Caco-2 (cell line): ENCODE data around the gene KIF13A. TPM values are rescaled to one million over a fixed set of nuclear protein-coding genes. Genes with fewer than 3 reads are reported as not detected.

ENCODE experiments used
- BruUV-seq: library from RNA; stranded (reverse); fragments of 400-500 nt; replicated peaks from 2 replicates; lab custom pipeline; 2021; lab: Mats Ljungman, UMichigan
- CTCF ChIA-PET: fragments of 300-600 bp; sonication (Branson Sonifier 250); formaldehyde crosslinking; loops from one replicate; lab custom pipeline; 2022; ENCODE audit warnings: antibody characterized with exemption; lab: Charles Lee
- POLR2A ChIA-PET: fragments of 300-600 bp; sonication (Branson Sonifier 250); formaldehyde crosslinking; loops from one replicate; lab custom pipeline; 2022; ENCODE audit warnings: antibody characterized with exemption; lab: Charles Lee
- DNase-seq, 2 experiments: peaks; one replicate each; pipeline versions ENCODE4 v3.0.0 to v3.0.0-alpha.2; 2020 to 2022
- H3K27me3 ChIP-seq: replicated peaks from 2 replicates; pipeline ENCODE4 v1.6.0; 2011; ENCODE audit warnings: low read length; ENCODE audit not compliant: control insufficient read depth, insufficient read depth
- H3K36me3 ChIP-seq: 2 replicates; pipeline ENCODE4 v1.5.1; 2011; ENCODE audit warnings: low read length; ENCODE audit not compliant: control insufficient read depth, insufficient read depth
- H3K4me1 ChIP-seq: fragments of 250-450 bp; sonication (Bioruptor Pico); 2 replicates; pipeline ENCODE4 v1.5.1; 2020; ENCODE audit warnings: mild to moderate bottlenecking
- H3K4me3 ChIP-seq: 2 replicates; pipeline ENCODE4 v1.5.1; 2011; ENCODE audit warnings: low read depth, mild to moderate bottlenecking, control low read depth, low read length
- H3K9me3 ChIP-seq: fragments of 250-450 bp; sonication (Bioruptor Pico); 2 replicates; pipeline ENCODE4 v1.5.1; 2020; ENCODE audit warnings: mild to moderate bottlenecking, moderate library complexity
- H3K27ac Mint-ChIP-seq: one replicate; pipeline ENCODE4 v1.8.0; 2022; ENCODE audit warnings: mixed read lengths; ENCODE audit not compliant: unreplicated experiment
- H3K27me3 Mint-ChIP-seq: one replicate; pipeline ENCODE4 v1.8.0; 2022; ENCODE audit warnings: mixed read lengths; ENCODE audit not compliant: insufficient read depth, unreplicated experiment
- H3K36me3 Mint-ChIP-seq: one replicate; pipeline ENCODE4 v1.8.0; 2022; ENCODE audit warnings: mild to moderate bottlenecking, mixed read lengths; ENCODE audit not compliant: insufficient read depth, unreplicated experiment
- H3K4me1 Mint-ChIP-seq: one replicate; pipeline ENCODE4 v1.8.0; 2022; ENCODE audit warnings: low read depth, mixed read lengths; ENCODE audit not compliant: unreplicated experiment
- H3K4me3 Mint-ChIP-seq: one replicate; pipeline ENCODE4 v1.8.0; 2022; ENCODE audit warnings: mild to moderate bottlenecking, moderate library complexity, mixed read lengths; ENCODE audit not compliant: unreplicated experiment
- H3K9me3 Mint-ChIP-seq: one replicate; pipeline ENCODE4 v1.8.0; 2022; ENCODE audit warnings: mixed read lengths; ENCODE audit not compliant: unreplicated experiment
- intact Hi-C: fragments of 100-400 bp; cut with micrococcal nuclease; formaldehyde crosslinking; loops from one replicate; pipeline ENCODE4 v1.10.0; 2022; ENCODE audit not compliant: unreplicated experiment
- total RNA-seq: library from RNA; stranded (reverse); gene quantifications from 2 replicates; pipeline ENCODE4 v1.2.3, GENCODE V29; 2022
- TF ChIP-seq, protein P1 (sequence below), 2 experiments: fragments of 200-600 bp in 1 of 2; IDR thresholded peaks; 1 replicate in 1 of 2; 2 replicates in 1 of 2; pipeline versions ENCODE4 v1.5.1 to v1.8.0; 2011 to 2022; ENCODE audit warnings: antibody characterized with exemption in 1 of 2, control low read depth in 1 of 2, inconsistent platforms in 1 of 2, low read depth in 1 of 2, low read length in 1 of 2, mild to moderate bottlenecking in 1 of 2, moderate library complexity in 1 of 2; ENCODE audit not compliant: insufficient read depth in 1 of 2, severe bottlenecking in 1 of 2, unreplicated experiment in 1 of 2

Gene KIF13A
- total RNA-seq, 1 experiment from 2014 or later: 13.8 TPM

DNA sequence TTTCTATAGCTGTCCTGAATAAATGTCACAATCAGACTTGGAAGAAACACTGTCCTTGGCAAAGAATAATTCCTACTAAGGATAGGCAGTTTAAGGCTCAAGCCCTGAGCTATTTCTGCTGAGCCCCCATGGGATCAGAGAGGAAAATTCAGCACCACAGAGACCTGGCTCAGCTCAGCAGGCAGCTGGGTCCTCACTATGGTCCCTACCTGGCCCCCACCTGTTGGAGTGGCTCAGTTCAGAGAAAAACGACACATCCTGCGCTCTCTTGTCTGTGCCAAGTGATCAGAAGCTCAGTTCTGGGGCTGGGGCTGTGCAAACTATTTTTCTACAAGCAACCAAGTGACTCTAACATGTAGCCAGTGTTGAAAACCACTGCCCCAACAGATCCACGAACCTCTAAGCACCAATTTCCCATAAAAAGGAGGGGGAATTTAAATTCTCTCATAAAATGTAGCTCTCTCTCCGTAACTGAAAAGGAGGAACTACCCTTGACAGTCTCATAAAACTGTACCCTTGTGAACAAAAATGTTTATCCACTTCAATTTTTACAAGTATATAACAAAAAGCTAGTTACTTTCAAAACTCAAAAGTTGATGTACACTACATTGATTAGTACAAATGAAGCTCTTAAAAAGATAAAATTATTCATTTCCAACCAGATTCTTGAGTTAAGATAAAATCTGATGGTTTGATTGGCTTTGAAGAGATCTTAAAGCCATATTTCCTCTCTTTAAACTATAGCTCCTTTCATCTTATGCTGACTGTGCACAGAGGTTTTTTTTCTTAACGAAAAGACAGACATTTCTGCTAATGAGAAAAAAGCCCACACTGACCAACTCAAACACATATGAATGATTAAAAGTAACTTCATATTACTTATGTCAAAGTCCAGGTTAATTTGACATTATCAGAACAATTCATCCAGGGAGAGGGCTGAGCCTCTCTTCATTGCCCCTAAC lies 52.0 kb downstream of the KIF13A start:
- no TSS peak for BruUV-seq
- H3K4me1 ChIP-seq: no peaks in the 10 kb centered on the region
- Mint-ChIP-seq H3K27me3 (no peaks in the 10 kb centered on the region), H3K9me3 (peaks cover 12% of the 10 kb centered on the region), H3K4me3 (no peak overlapping the region), H3K27ac (no peak overlapping the region), H3K4me1 (no peaks in the 10 kb centered on the region), H3K36me3 (no peaks in the 10 kb centered on the region)
- no peak for DNase-seq
- H3K4me3 ChIP-seq: no peak overlapping the region
- TF ChIP-seq, protein P1, sequence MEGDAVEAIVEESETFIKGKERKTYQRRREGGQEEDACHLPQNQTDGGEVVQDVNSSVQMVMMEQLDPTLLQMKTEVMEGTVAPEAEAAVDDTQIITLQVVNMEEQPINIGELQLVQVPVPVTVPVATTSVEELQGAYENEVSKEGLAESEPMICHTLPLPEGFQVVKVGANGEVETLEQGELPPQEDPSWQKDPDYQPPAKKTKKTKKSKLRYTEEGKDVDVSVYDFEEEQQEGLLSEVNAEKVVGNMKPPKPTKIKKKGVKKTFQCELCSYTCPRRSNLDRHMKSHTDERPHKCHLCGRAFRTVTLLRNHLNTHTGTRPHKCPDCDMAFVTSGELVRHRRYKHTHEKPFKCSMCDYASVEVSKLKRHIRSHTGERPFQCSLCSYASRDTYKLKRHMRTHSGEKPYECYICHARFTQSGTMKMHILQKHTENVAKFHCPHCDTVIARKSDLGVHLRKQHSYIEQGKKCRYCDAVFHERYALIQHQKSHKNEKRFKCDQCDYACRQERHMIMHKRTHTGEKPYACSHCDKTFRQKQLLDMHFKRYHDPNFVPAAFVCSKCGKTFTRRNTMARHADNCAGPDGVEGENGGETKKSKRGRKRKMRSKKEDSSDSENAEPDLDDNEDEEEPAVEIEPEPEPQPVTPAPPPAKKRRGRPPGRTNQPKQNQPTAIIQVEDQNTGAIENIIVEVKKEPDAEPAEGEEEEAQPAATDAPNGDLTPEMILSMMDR (IDR thresholded peaks at IDR 0.05; ENCODE audit: insufficient read depth in 1 of 2, low read depth in 1 of 2, low read length in 1 of 2, severe bottlenecking in 1 of 2, unreplicated experiment in 1 of 2): no peak
- intact Hi-C loops: no loop called here
- ChIA-PET CTCF (no interaction called here), POLR2A (no interaction called here)
- H3K9me3 ChIP-seq: no peaks in the 10 kb centered on the region
- H3K27me3 ChIP-seq: no peaks in the 10 kb centered on the region
- H3K36me3 ChIP-seq: no peaks in the 10 kb centered on the region

DNA sequence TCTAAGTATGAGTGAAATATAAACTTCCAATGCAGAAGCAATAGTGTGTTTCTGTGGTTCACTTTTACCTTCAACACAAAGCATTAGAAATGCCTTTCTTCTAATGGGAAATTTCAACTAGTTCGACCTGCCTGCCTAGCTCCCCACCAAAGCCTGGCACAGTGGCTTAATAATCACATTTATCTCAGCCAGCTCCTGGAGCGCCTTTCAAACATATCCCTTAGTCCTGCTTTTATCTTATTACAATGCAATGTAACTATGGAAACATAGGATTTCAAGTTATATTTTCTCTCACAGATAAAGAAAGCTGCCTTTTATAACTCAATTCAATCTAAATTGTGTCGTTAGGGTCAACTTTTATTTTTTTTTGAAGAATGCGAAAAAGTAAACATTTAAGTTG lies 53.7 kb downstream of the KIF13A start:
- no peaks in the 10 kb centered on the region for H3K4me1 Mint-ChIP-seq
- ChIA-PET CTCF (no interaction called here), POLR2A (no interaction called here)
- H3K36me3 Mint-ChIP-seq: no peaks in the 10 kb centered on the region
- H3K36me3 ChIP-seq: no peaks in the 10 kb centered on the region
- TF ChIP-seq, protein P1 (IDR thresholded peaks at IDR 0.05; ENCODE audit: insufficient read depth in 1 of 2, low read depth in 1 of 2, low read length in 1 of 2, severe bottlenecking in 1 of 2, unreplicated experiment in 1 of 2): no peak
- H3K4me1 ChIP-seq: no peaks in the 10 kb centered on the region; the same call in 1 of the 2 replicates
- H3K27ac Mint-ChIP-seq: no peak overlapping the region
- H3K4me3 Mint-ChIP-seq: no peak overlapping the region
- no TSS peak for BruUV-seq
- DNase-seq: no peak
- intact Hi-C loops: no loop called here
- H3K9me3 Mint-ChIP-seq: no peaks in the 10 kb centered on the region
- no peaks in the 10 kb centered on the region for H3K27me3 Mint-ChIP-seq
- H3K9me3 ChIP-seq: no peaks in the 10 kb centered on the region
- H3K4me3 ChIP-seq: no peak overlapping the region
- no peaks in the 10 kb centered on the region for H3K27me3 ChIP-seq

DNA sequence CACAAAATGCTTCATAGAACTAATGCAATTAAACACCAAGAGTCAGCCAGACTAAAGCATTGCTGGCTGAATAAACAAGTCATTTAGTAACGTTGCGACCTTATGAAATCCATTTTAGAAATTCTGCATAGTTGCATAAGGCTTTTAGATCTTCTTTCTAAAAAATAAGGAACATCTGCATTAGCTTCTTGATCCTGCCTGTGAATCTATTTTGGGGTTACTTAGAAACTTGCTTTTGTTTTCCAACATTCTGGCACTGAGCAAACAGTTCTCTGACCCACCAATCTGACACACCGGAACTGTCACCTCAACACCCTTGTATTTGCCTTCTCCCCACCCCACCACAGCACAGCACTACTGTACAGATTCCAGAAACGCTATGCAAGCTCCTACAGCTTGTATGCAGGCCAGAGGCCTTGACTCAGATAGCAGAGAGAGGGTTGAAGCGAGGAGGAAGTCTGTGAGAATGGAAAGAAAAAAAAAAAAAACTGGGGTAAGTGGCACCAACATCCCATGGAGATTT lies 55.0 kb downstream of the KIF13A start:
- TF ChIP-seq, protein P1 (IDR thresholded peaks at IDR 0.05; ENCODE audit: insufficient read depth in 1 of 2, low read depth in 1 of 2, low read length in 1 of 2, severe bottlenecking in 1 of 2, unreplicated experiment in 1 of 2): no peak
- intact Hi-C loops: no loop called here
- ChIA-PET CTCF (no interaction called here), POLR2A (no interaction called here)
- Histone ChIP-seq H3K4me3 (no peak overlapping the region), H3K9me3 (no peaks in the 10 kb centered on the region), H3K36me3 (no peaks in the 10 kb centered on the region), H3K27me3 (no peaks in the 10 kb centered on the region), H3K4me1 (peaks cover 3% of the 10 kb centered on the region; the same call in 1 of the 2 replicates)
- Mint-ChIP-seq H3K36me3 (no peaks in the 10 kb centered on the region), H3K9me3 (no peaks in the 10 kb centered on the region), H3K4me3 (no peak overlapping the region), H3K27me3 (no peaks in the 10 kb centered on the region), H3K27ac (no peak overlapping the region), H3K4me1 (no peaks in the 10 kb centered on the region)
- no TSS peak for BruUV-seq
- DNase-seq: no peak
